Measurements from ENCODE around the gene UHMK1.
"Not testable (repeated sequence)": the region's sequence is repeated elsewhere in the genome, so short reads cannot be mapped to it uniquely, and the experiment has no call there.

Gene UHMK1

GRCh38 chr1:162570718-162571117 is 73.1 kb downstream of the UHMK1 start:
- no peak for DNase-seq

GRCh38 chr1:162571121-162571520 is 73.5 kb downstream of the UHMK1 start:
- DNase-seq = not testable (repeated sequence)

GRCh38 chr1:162571696-162572095 is 74.1 kb downstream of the UHMK1 start:
- DNase-seq = no peak

GRCh38 chr1:162573136-162573535 is 75.5 kb downstream of the UHMK1 start:
- DNase-seq = no peak

GRCh38 chr1:162578071-162578700 is 80.6 kb downstream of the UHMK1 start:
- DNase-seq = no peak

- DNase-seq = no peak
Observed at GRCh38 chr1:162578936-162579335, 81.3 kb downstream of the UHMK1 start.

Data from activated CD4-positive, alpha-beta T cell treated with anti-CD3 and anti-CD28 coated beads, Interleukin-2, amount 50 U/mL, for 1 hour (primary cell).